Neural progenitor cell (in vitro differentiated cells): Measurements from ENCODE around the gene ERC1.

ENCODE experiments used
- EZH2 ChIP-seq: fragments of 200-600 bp; sonication (generic); IDR thresholded peaks from 2 replicates; pipeline ENCODE4 v1.6.1; 2017; ENCODE audit warnings: antibody characterized with exemption, mild to moderate bottlenecking, moderate library complexity
- EZH2phosphoT487 ChIP-seq: fragments of 200-600 bp; sonication (generic); IDR thresholded peaks from 2 replicates; pipeline ENCODE4 v1.6.1; 2017; ENCODE audit warnings: antibody characterized with exemption
- TF ChIP-seq, protein P1 (sequence below): fragments of 200-600 bp; sonication (generic); IDR thresholded peaks from 2 replicates; pipeline ENCODE4 v1.5.1; 2017; ENCODE audit warnings: antibody characterized with exemption, mild to moderate bottlenecking

DNA sequence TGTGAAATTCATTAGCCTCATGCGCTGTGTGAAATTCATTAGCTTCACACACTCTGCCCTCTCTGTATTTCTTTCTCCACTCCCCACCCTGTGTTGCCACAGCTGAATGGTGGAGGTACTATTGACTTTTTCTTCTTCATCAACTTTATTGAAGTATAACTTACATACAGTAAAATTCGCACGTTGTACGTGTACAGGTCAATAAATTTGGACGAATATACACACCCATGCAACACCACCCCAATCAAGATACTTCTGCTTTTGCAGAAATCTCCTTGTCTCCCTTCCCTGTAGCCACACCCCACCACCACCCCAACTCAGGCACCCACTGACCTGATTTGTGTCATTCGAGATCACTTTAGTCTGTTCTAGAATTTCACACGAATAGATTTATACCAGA is 551.6 kb downstream of the ERC1 start:
- TF ChIP-seq, protein P1, sequence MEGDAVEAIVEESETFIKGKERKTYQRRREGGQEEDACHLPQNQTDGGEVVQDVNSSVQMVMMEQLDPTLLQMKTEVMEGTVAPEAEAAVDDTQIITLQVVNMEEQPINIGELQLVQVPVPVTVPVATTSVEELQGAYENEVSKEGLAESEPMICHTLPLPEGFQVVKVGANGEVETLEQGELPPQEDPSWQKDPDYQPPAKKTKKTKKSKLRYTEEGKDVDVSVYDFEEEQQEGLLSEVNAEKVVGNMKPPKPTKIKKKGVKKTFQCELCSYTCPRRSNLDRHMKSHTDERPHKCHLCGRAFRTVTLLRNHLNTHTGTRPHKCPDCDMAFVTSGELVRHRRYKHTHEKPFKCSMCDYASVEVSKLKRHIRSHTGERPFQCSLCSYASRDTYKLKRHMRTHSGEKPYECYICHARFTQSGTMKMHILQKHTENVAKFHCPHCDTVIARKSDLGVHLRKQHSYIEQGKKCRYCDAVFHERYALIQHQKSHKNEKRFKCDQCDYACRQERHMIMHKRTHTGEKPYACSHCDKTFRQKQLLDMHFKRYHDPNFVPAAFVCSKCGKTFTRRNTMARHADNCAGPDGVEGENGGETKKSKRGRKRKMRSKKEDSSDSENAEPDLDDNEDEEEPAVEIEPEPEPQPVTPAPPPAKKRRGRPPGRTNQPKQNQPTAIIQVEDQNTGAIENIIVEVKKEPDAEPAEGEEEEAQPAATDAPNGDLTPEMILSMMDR = no peak
- no peak for TF ChIP-seq EZH2phosphoT487
- TF ChIP-seq EZH2 = no peak
